Measurements from ENCODE around the gene ARID2. TPM values are rescaled to one million over a fixed set of nuclear protein-coding genes. Genes with fewer than 3 reads are reported as not detected.

Gene ARID2
- total RNA-seq, 4 donors from 2014 or later = 32.1 to 79.1 (median 41.5) TPM

- 91% methylated on average over 3 of the region's 3 CpGs for WGBS
- H3K9me3 ChIP-seq = no peaks in the 10 kb centered on the region
- H3K4me3 ChIP-seq = no peak overlapping the region
- no peak for DNase-seq (ENCODE audit: low spot score in 2 of 2)
- no peak overlapping the region for H3K27ac ChIP-seq
- no peaks in the 10 kb centered on the region for H3K4me1 ChIP-seq
- H3K36me3 ChIP-seq = peaks cover 53% of the 10 kb centered on the region
- H3K27me3 ChIP-seq = no peaks in the 10 kb centered on the region
- no peak for TF ChIP-seq POLR2AphosphoS5 (IDR thresholded peaks at IDR 0.05)
- TF ChIP-seq EP300 (IDR thresholded peaks at IDR 0.05) = no peak
- no peak for TF ChIP-seq POLR2A (IDR thresholded peaks at IDR 0.05)
- no peak for TF ChIP-seq CTCF (IDR thresholded peaks at IDR 0.05)
Observed at GRCh38 chr12:45849289-45849688, 119.8 kb downstream of the ARID2 start.

GRCh38 chr12:45850302-45850701, 120.8 kb downstream of the ARID2 start:
- no peak for DNase-seq (ENCODE audit: low spot score in 2 of 2)
- Histone ChIP-seq H3K27ac (no peak overlapping the region), H3K36me3 (peaks cover 50% of the 10 kb centered on the region), H3K27me3 (no peaks in the 10 kb centered on the region), H3K4me3 (no peak overlapping the region), H3K4me1 (no peaks in the 10 kb centered on the region), H3K9me3 (no peaks in the 10 kb centered on the region)
- TF ChIP-seq CTCF (IDR thresholded peaks at IDR 0.05) = no peak
- TF ChIP-seq POLR2AphosphoS5 (IDR thresholded peaks at IDR 0.05) = no peak
- no peak for TF ChIP-seq POLR2A (IDR thresholded peaks at IDR 0.05)
- TF ChIP-seq EP300 (IDR thresholded peaks at IDR 0.05) = no peak

- H3K27me3 ChIP-seq = no peaks in the 10 kb centered on the region
Observed at GRCh38 chr12:45852508-45852907, 123.0 kb downstream of the ARID2 start.

GRCh38 chr12:45853550-45853949, 124.0 kb downstream of the ARID2 start:
- peaks cover 46% of the 10 kb centered on the region for H3K36me3 ChIP-seq
- no peaks in the 10 kb centered on the region for H3K27me3 ChIP-seq
- H3K4me1 ChIP-seq = no peaks in the 10 kb centered on the region
- no peak overlapping the region for H3K27ac ChIP-seq
- no peak for DNase-seq (ENCODE audit: low spot score in 2 of 2)
- H3K9me3 ChIP-seq = no peaks in the 10 kb centered on the region
- TF ChIP-seq CTCF (IDR thresholded peaks at IDR 0.05) (no peak), POLR2AphosphoS5 (IDR thresholded peaks at IDR 0.05) (no peak)
- 93% methylated on average over 3 of the region's 3 CpGs for WGBS
- no peak overlapping the region for H3K4me3 ChIP-seq

More at GRCh38 chr12:45852508-45852907, 123.0 kb downstream of the ARID2 start:
- WGBS = 87% methylated on average over 7 of the region's 7 CpGs
- H3K4me1 ChIP-seq = no peaks in the 10 kb centered on the region
- H3K36me3 ChIP-seq = peaks cover 46% of the 10 kb centered on the region
- no peak overlapping the region for H3K4me3 ChIP-seq
- no peaks in the 10 kb centered on the region for H3K9me3 ChIP-seq
- TF ChIP-seq POLR2AphosphoS5 (IDR thresholded peaks at IDR 0.05) (no peak), POLR2A (IDR thresholded peaks at IDR 0.05) (no peak), EP300 (IDR thresholded peaks at IDR 0.05) (no peak), CTCF (IDR thresholded peaks at IDR 0.05) (no peak)
- H3K27ac ChIP-seq = no peak overlapping the region
- no peak for DNase-seq (ENCODE audit: low spot score in 2 of 2)

- WGBS = 79% methylated on average over 2 of the region's 2 CpGs
- no peak for DNase-seq (ENCODE audit: low spot score in 2 of 2)
- Histone ChIP-seq H3K4me3 (no peak overlapping the region), H3K27ac (no peak overlapping the region), H3K36me3 (peaks cover 40% of the 10 kb centered on the region), H3K27me3 (no peaks in the 10 kb centered on the region), H3K9me3 (no peaks in the 10 kb centered on the region), H3K4me1 (no peaks in the 10 kb centered on the region)
- TF ChIP-seq CTCF (IDR thresholded peaks at IDR 0.05) (no peak), EP300 (IDR thresholded peaks at IDR 0.05) (no peak), POLR2A (IDR thresholded peaks at IDR 0.05) (no peak), POLR2AphosphoS5 (IDR thresholded peaks at IDR 0.05) (no peak)
Observed at GRCh38 chr12:45863332-45863731, 133.8 kb downstream of the ARID2 start.
